CD1c-positive myeloid dendritic cell (primary cell): ENCODE measurements around the gene CLNK.

Source experiments
- DNase-seq: peaks from one replicate; pipeline ENCODE4 v3.0.0-alpha.2; 2016; ENCODE audit errors: extremely low spot score

Gene CLNK

GRCh38 chr4:10701161-10701560 is 16.6 kb upstream of the CLNK start:
- no peak for DNase-seq

- no peak for DNase-seq
Measured at GRCh38 chr4:10698172-10698571, 13.6 kb upstream of the CLNK start.

- DNase-seq, result no peak
Measured at GRCh38 chr4:10697086-10697485, 12.5 kb upstream of the CLNK start.

- DNase-seq, result no peak
Measured at GRCh38 chr4:10696253-10696652, 11.7 kb upstream of the CLNK start.

- DNase-seq, result no peak
Measured at GRCh38 chr4:10694828-10695209, 10.3 kb upstream of the CLNK start.

GRCh38 chr4:10694151-10694827 is 9.7 kb upstream of the CLNK start:
- no peak for DNase-seq

- DNase-seq, result no peak
Measured at GRCh38 chr4:10691651-10692050, 7.1 kb upstream of the CLNK start.

GRCh38 chr4:10690185-10690907 is 5.8 kb upstream of the CLNK start:
- peak; percentile 18 for DNase-seq

GRCh38 chr4:10688846-10689245 is 4.3 kb upstream of the CLNK start:
- peak; percentile 5 for DNase-seq

GRCh38 chr4:10688022-10688421 is 3.5 kb upstream of the CLNK start:
- no peak for DNase-seq

GRCh38 chr4:10687526-10687925 is 3.0 kb upstream of the CLNK start:
- no peak for DNase-seq

GRCh38 chr4:10682397-10682796 is 2.2 kb downstream of the CLNK start:
- DNase-seq, result no peak

GRCh38 chr4:10677796-10678497 is 6.6 kb downstream of the CLNK start:
- no peak for DNase-seq

- DNase-seq, result no peak
Measured at GRCh38 chr4:10673817-10674369, 10.7 kb downstream of the CLNK start.

GRCh38 chr4:10672379-10672778 is 12.2 kb downstream of the CLNK start:
- DNase-seq, result no peak

- DNase-seq, result no peak
Measured at GRCh38 chr4:10671799-10672198, 12.8 kb downstream of the CLNK start.

- DNase-seq, result peak; percentile 8
Measured at GRCh38 chr4:10671366-10671765, 13.2 kb downstream of the CLNK start.

GRCh38 chr4:10670321-10670720 is 14.2 kb downstream of the CLNK start:
- no peak for DNase-seq

- DNase-seq, result no peak
Measured at GRCh38 chr4:10667701-10668326, 16.8 kb downstream of the CLNK start.

GRCh38 chr4:10666616-10667015 is 18.0 kb downstream of the CLNK start:
- no peak for DNase-seq

GRCh38 chr4:10664408-10664807 is 20.2 kb downstream of the CLNK start:
- DNase-seq, result no peak

- DNase-seq, result no peak
Measured at GRCh38 chr4:10662937-10663336, 21.6 kb downstream of the CLNK start.
